Measurements from ENCODE around the gene PRM2. TPM values are rescaled to one million over a fixed set of nuclear protein-coding genes. Genes with fewer than 3 reads are reported as not detected.

The PRM2 gene
- total RNA-seq, 1 donor from 2014 or later: not detected

- Histone ChIP-seq H3K27me3 (ENCODE audit: control insufficient read depth, insufficient read depth, low read length) (peaks cover 3% of the 10 kb centered on the region), H3K4me3 (ENCODE audit: low read depth, low read length) (no peak overlapping the region), H3K36me3 (ENCODE audit: control insufficient read depth, insufficient read depth, low read length) (no peaks in the 10 kb centered on the region)
- DNase-seq (ENCODE audit: low read depth): no peak
- no peak for TF ChIP-seq CTCF (IDR thresholded peaks at IDR 0.05; ENCODE audit: insufficient read depth, low read length, severe bottlenecking)
- no peak for FAIRE-seq
Measured at GRCh38 chr16:11283820-11284248, 7.6 kb upstream of the PRM2 start.

GRCh38 chr16:11280616-11281522 is 4.6 kb upstream of the PRM2 start, which contains the start of gene PRM1:
PRM1 (minus strand) TSS chr16:11281330; CDS start chr16:11281238, 92 bp downstream.
- Histone ChIP-seq H3K36me3 (ENCODE audit: control insufficient read depth, insufficient read depth, low read length) (no peaks in the 10 kb centered on the region), H3K4me3 (ENCODE audit: low read depth, low read length) (no peak within 1 kb of the TSS), H3K27me3 (ENCODE audit: control insufficient read depth, insufficient read depth, low read length) (peaks cover 5% of the 10 kb centered on the region)
- DNase-seq (ENCODE audit: low read depth) (no peak), FAIRE-seq (no peak)
- no peak for TF ChIP-seq CTCF (IDR thresholded peaks at IDR 0.05; ENCODE audit: insufficient read depth, low read length, severe bottlenecking)

GRCh38 chr16:11278681-11279628 is 2.7 kb upstream of the PRM2 start:
- no peak for TF ChIP-seq CTCF (IDR thresholded peaks at IDR 0.05; ENCODE audit: insufficient read depth, low read length, severe bottlenecking)
- Histone ChIP-seq H3K27me3 (ENCODE audit: control insufficient read depth, insufficient read depth, low read length) (peaks cover 5% of the 10 kb centered on the region), H3K4me3 (ENCODE audit: low read depth, low read length) (no peak overlapping the region), H3K36me3 (ENCODE audit: control insufficient read depth, insufficient read depth, low read length) (no peaks in the 10 kb centered on the region)
- FAIRE-seq (no peak), DNase-seq (ENCODE audit: low read depth) (no peak)

GRCh38 chr16:11277607-11278337 is 1.5 kb upstream of the PRM2 start:
- TF ChIP-seq CTCF (IDR thresholded peaks at IDR 0.05; ENCODE audit: insufficient read depth, low read length, severe bottlenecking): no peak
- FAIRE-seq (no peak), DNase-seq (ENCODE audit: low read depth) (no peak)
- Histone ChIP-seq H3K4me3 (ENCODE audit: low read depth, low read length) (no peak overlapping the region), H3K36me3 (ENCODE audit: control insufficient read depth, insufficient read depth, low read length) (no peaks in the 10 kb centered on the region), H3K27me3 (ENCODE audit: control insufficient read depth, insufficient read depth, low read length) (peaks cover 2% of the 10 kb centered on the region)

GRCh38 chr16:11276896-11277593 is 765 bp upstream of the PRM2 start:
- no peak for FAIRE-seq
- Histone ChIP-seq H3K36me3 (ENCODE audit: control insufficient read depth, insufficient read depth, low read length) (no peaks in the 10 kb centered on the region), H3K4me3 (ENCODE audit: low read depth, low read length) (no peak overlapping the region), H3K27me3 (ENCODE audit: control insufficient read depth, insufficient read depth, low read length) (peaks cover 2% of the 10 kb centered on the region)
- DNase-seq (ENCODE audit: low read depth): no peak
- TF ChIP-seq CTCF (IDR thresholded peaks at IDR 0.05; ENCODE audit: insufficient read depth, low read length, severe bottlenecking): no peak

Data from bronchial epithelial cell (primary cell).